Fibroblast of mammary gland (primary cell): Measurements from ENCODE around the gene GABPB2.

Experiments used
- DNase-seq: peaks from one replicate; pipeline ENCODE4 v3.0.0-alpha.2; 2010; ENCODE audit warnings: low read depth
- H3K4me3 ChIP-seq: 2 replicates; pipeline ENCODE4 v1.5.1; 2011; ENCODE audit warnings: low read depth, mild to moderate bottlenecking, low read length, moderate library complexity; ENCODE audit not compliant: control insufficient read depth
- TF ChIP-seq, protein P1 (sequence below): conservative IDR thresholded peaks from 2 replicates; pipeline ENCODE4 v1.5.1; 2011; ENCODE audit warnings: low read depth, low read length, inconsistent platforms; ENCODE audit not compliant: control insufficient read depth, insufficient read depth

GABPB2 gene

GRCh38 chr1:151135433-151136385 lies 65.1 kb downstream of the GABPB2 start:
- TF ChIP-seq, protein P1, sequence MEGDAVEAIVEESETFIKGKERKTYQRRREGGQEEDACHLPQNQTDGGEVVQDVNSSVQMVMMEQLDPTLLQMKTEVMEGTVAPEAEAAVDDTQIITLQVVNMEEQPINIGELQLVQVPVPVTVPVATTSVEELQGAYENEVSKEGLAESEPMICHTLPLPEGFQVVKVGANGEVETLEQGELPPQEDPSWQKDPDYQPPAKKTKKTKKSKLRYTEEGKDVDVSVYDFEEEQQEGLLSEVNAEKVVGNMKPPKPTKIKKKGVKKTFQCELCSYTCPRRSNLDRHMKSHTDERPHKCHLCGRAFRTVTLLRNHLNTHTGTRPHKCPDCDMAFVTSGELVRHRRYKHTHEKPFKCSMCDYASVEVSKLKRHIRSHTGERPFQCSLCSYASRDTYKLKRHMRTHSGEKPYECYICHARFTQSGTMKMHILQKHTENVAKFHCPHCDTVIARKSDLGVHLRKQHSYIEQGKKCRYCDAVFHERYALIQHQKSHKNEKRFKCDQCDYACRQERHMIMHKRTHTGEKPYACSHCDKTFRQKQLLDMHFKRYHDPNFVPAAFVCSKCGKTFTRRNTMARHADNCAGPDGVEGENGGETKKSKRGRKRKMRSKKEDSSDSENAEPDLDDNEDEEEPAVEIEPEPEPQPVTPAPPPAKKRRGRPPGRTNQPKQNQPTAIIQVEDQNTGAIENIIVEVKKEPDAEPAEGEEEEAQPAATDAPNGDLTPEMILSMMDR: no peak
- H3K4me3 ChIP-seq: no peak overlapping the region
- DNase-seq: no peak

- no peak for DNase-seq
- H3K4me3 ChIP-seq: no peak overlapping the region
- TF ChIP-seq, protein P1: no peak
Measured at GRCh38 chr1:151137789-151138188, 67.2 kb downstream of the GABPB2 start.

DNA sequence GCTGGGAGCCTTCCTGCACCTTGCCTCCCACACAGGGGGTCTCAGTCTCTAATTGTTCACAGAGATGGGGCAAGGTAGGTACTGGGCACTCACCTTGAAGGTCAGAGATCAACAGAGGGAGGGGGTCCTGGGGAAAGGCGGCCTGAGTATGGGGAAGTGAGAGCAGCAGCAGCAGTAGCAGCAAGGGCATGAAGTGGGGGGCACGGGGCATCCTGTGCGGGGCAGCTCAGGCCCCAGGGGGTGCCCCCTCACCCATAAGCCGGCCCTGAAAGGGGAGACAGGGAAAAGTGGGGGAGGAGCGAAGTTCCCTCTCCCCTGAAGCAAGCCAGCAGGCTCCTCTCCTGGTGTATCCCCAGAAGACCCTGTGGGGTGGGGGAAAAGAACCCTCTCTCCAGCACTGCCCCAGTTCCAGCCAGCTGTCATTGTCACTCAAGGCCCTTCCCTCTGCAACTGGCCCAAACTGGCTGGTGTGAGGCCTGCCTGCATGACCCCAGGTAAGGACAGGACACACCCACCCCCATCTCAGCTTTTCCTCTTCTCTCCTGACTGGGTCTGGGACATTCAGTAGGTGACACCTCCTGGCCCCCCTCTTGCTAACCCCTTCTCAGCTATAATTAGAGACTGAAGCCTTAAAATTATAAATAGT lies 72.0 kb downstream of the GABPB2 start:
- DNase-seq: no peak
- H3K4me3 ChIP-seq: no peak overlapping the region
- TF ChIP-seq, protein P1: no peak

DNA sequence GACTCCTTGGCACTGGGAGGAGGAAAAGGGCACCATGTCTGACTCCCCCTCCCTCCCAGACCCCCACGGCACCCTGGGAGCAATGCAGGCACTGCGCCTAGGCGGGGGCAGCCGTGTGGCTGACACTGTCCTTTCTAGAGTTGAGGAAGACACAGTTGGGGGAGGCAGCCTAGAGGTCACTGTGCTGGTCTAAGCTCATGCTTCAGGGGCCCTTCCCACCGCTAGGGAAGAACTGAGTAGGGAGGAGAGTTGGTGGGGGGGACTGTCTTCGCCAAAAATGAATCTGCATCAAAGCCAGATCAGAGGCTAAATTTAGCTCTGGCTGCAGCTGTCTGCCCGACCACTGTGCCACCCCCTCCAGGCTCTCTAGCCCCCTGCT lies 72.5 kb downstream of the GABPB2 start:
- TF ChIP-seq, protein P1: no peak
- no peak for DNase-seq
- no peak overlapping the region for H3K4me3 ChIP-seq

DNA sequence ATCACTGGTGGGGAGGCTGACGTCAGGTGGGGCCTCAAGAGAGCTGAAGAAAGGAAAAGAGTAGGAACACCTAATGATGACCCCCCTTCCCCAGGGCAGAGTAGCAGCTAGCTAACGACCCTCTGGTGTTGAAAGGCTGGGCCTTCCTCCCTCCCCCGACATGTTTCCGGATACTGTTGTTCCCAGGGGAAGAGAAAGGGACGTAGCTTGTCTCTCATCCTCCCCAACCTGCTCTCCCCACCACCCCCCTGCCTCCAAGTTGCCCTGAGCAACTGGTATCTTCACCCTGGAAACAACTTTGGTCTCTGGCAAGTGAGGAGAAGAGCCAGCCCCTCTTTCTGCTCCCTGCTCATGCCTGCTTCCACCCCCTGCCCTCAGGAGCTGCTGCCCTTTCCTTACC lies 73.4 kb downstream of the GABPB2 start:
- TF ChIP-seq, protein P1: no peak
- H3K4me3 ChIP-seq: no peak overlapping the region
- DNase-seq: no peak

DNA sequence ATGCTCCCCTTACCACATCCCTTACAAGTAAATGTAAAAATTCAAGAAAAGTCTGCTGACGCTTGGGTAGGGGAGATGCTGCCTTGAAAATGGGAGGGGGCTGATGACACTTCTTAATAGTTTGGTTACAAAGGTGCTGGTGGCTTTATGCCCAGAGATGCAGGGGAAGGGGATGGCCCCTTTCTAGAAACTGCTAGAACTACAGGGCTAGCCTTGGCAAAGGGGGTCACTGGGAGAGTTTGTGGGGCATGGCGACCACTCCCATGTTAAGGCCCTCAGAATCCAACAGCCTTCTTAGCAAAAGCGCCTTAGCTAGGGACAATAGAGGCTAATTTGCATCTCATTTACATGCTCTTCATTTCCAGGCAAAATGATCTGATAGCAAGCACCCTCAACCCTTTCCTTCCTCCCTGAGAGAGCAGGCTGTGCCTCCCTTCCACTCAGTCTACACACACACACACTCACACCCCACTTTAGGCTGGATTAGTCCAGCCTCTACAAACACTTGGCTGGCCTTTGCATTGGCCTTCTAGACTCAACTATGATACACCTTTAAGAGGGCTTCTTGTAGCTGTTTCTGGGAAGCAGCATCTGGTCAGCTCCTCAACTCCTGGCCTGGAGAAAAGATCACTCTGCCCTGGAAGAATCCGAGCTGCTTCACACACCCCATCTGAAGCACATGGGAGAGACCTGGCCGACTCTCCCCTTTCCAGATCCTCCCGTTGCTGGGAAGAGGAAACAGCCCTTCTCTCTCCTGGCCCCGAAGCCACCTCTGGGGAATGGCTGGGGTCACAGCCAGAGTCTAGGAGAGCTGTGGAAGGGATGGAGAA lies 74.1 kb downstream of the GABPB2 start:
- DNase-seq: no peak
- no peak overlapping the region for H3K4me3 ChIP-seq
- TF ChIP-seq, protein P1: no peak
